GM12891 (cell line): ENCODE data around the gene XPA.

Experiments used
- DNase-seq: peaks from one replicate; pipeline ENCODE4 v3.0.0; 2011; ENCODE audit warnings: low spot score; ENCODE audit not compliant: insufficient read length
- FAIRE-seq: peaks from 2 replicates; lab custom pipeline; 2011; peaks lifted over from hg19 to GRCh38; lab: Jason Lieb, UNC
- PAX5 ChIP-seq: IDR thresholded peaks from 2 replicates; pipeline ENCODE4 v1.6.1; 2011; ENCODE audit warnings: low read length, moderate library complexity, mild to moderate bottlenecking; ENCODE audit not compliant: insufficient read depth, severe bottlenecking
- POLR2A ChIP-seq: IDR thresholded peaks from 2 replicates; pipeline ENCODE4 v1.6.1; 2011; ENCODE audit warnings: low read depth, low read length, control low read depth
- POLR2AphosphoS5 ChIP-seq: IDR thresholded peaks from 2 replicates; pipeline ENCODE4 v1.6.1; 2011; ENCODE audit warnings: low read depth, low read length, control low read depth
- POU2F2 ChIP-seq: IDR thresholded peaks from 2 replicates; pipeline ENCODE4 v1.6.1; 2011; ENCODE audit warnings: low read depth, mild to moderate bottlenecking, control low read depth, low read length, moderate library complexity
- SPI1 ChIP-seq: IDR thresholded peaks from 2 replicates; pipeline ENCODE4 v1.6.1; 2011; ENCODE audit warnings: low read depth, low read length, control low read depth
- TAF1 ChIP-seq: IDR thresholded peaks from 2 replicates; pipeline ENCODE4 v1.6.1; 2011; ENCODE audit warnings: low read depth, low read length, control low read depth

XPA gene

DNA sequence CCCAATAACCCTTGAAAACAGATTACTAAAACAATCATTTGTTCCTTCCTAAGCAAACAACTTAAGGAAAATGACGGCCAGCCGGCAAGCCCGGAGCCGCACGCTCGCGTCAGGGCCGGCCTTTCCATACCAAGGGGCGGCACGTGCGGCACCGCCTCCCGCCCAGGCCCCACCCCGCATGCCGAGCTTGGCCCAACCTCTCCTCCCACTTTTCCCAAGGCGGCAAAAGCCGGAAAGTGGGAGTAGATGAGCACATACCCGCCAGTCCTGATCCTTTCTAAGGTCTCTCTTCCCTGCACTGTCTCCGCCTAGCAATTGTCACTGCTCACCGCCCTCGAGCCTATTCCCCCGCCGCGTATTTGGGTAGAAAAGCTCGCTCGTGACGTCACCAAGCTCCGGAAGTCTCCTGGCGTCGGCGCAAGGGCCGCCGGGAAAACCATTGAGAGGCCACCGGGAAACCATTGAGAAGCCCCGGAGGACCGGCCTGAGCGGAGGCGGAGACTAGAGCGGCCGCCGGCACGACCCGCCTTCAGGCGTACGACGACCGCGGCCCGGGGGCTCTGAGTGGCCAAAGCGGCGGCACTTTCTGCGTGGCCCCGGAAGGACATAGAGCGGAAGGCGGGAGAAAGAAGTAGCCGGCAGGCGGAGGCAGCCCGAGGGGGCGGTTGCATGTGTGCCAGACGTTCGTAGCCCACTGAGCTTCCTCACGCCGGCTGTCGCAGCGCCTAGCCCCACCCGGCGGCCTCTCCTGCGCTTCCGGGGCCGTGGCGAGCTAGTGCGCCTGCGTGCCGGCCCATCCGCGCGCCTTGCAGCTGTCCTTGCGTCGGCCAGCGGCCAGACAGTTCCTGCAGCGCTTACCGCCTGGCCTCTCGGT, 63.9 kb downstream of the XPA start, which contains the start of the genes NCBP1 and TSTD2:
TSS of gene NCBP1 (plus strand) at position 837 of the 874 bp plus-strand sequence. CDS start 61 bp downstream, outside the sequence.
TSS of gene TSTD2 (minus strand) at position 384 of the 874 bp plus-strand sequence. CDS start 5,806 bp downstream, outside the sequence.
- peak; percentile 82 for DNase-seq
- no peak for TF ChIP-seq POU2F2
- TF ChIP-seq POLR2A, result peak; percentile 49
- no peak for TF ChIP-seq SPI1
- TF ChIP-seq PAX5, result peak; percentile 19
- peak; percentile 81 for TF ChIP-seq POLR2AphosphoS5
- TF ChIP-seq TAF1, result peak; percentile 73; the same call in 1 of the 2 replicates
- peak; percentile 97 for FAIRE-seq

DNA sequence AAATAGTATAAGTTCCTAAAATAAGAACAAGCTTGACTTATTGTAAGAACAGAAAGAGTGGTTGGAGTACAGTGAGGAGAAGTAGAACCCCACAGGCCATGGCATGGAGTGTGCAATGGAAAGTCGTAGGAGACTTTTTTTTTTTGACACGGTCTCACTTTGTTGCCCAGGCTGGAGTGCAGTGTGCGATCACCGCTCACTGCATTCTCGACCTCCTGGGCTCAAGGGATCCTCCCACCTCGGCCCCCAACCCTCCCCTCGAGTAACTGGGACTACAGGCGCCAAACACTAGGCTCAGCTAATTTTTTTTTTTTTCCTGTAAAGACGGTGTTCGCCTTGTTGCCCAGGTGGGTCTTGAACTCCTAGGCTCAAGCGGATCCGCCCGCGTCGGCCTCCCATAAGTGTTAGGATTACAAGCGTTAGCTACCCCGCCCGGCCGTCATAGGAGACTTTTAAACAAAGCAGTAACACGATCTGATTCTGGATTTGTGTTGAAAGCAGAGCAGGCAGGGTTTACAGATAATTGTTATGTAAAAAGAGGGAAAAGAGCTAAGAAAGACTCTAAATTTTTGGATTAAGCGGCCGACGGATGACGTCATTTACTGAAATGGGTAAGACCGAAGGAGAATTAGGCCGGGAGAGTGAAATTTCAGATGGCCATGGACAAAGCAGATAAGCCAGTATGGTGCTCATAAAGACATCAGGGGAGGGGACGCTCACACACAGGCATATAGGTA, 64.7 kb downstream of the XPA start:
- FAIRE-seq (peak; percentile 20), DNase-seq (no peak)
- TF ChIP-seq POLR2AphosphoS5 (no peak), POLR2A (no peak), SPI1 (no peak), PAX5 (no peak), POU2F2 (no peak), TAF1 (no peak)

DNA sequence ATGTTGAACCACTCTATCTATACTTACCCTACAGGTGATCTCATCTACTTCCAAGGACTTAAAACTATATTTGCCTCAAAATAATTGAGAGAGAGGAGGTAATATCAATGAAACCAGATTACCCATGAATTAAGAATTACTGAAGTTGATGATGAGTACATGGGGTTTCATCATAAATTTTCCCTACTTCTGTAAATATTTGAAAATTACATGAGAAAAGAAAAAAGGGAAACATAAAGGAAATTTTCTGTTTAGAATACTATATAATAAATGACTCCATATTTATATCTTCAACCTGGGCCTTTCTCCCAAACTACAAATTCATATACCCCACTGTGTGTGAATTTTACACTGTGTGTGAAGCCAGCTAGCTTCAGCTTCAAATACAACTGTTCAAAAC, 66.5 kb downstream of the XPA start:
- FAIRE-seq (no peak), DNase-seq (no peak)
- TF ChIP-seq POU2F2 (no peak), TAF1 (no peak), POLR2A (no peak), PAX5 (no peak), POLR2AphosphoS5 (no peak), SPI1 (no peak)

DNA sequence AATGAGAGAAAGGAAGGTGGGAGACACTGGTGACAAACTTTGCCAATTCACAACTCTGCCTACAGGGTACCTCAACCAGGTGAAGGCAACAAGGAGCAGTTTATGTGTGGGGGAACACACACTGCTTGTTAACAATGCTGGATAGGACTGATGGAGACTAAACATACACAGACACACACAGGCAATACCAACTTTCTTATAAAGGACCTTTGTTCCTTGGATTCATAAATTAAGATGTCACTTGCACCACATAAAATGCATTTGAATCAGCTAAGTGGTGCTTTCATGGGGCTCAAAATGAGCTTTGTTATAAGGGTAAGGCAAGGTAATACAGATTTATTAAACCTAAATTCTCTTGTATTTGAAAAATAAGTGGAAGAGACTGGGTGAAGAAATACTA, 68.0 kb downstream of the XPA start:
- no peak for TF ChIP-seq PAX5
- no peak for TF ChIP-seq SPI1
- TF ChIP-seq POLR2A, result no peak
- no peak for TF ChIP-seq POLR2AphosphoS5
- no peak for TF ChIP-seq TAF1
- no peak for TF ChIP-seq POU2F2

DNA sequence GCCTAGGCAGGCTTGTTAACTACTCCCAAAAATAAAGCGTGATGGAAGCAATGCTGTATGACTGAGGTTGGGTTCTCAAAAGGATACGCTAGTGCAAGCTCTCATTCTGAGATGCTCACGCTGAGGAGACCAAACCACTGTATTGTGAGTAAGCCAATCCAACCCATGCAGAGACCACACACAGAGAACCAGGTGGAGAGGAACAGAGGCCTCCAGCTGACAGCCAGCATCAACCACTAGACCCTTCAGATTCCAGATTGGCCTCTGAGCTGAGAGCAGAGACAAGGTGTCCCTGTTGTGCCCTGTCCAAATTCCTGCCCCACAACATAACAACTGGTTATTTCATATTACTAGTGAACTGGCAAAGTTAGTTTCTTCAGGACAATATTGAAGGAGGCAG, 68.5 kb downstream of the XPA start:
- TF ChIP-seq TAF1, result no peak
- no peak for TF ChIP-seq SPI1
- TF ChIP-seq POLR2AphosphoS5, result no peak
- TF ChIP-seq POLR2A, result no peak
- no peak for TF ChIP-seq PAX5
- TF ChIP-seq POU2F2, result no peak
- no peak for DNase-seq
- FAIRE-seq, result no peak

More for the DNA sequence above, 68.0 kb downstream of the XPA start:
- DNase-seq, result no peak
- no peak for FAIRE-seq

DNA sequence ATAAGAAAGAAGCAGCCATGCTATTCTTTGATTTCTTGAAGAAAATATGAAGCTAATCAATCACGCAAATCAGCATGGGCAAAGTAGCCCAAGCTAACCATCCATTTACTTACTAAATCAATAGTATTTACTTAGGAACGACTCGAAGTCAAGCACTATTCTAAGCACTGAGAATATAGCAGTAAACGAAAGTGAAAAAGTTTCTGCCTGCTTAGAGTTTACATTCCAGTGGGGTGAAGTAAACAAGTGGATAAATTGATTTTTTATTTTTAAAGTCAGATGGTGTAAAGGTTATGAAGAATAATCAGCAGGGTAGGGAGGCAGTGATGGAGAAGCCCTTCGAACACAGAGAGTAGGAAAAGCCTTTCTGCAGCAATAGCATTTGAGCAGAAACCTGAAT, 69.5 kb downstream of the XPA start:
- FAIRE-seq (no peak), DNase-seq (no peak)
- no peak for TF ChIP-seq SPI1
- no peak for TF ChIP-seq TAF1
- no peak for TF ChIP-seq POU2F2
- no peak for TF ChIP-seq PAX5
- no peak for TF ChIP-seq POLR2AphosphoS5
- TF ChIP-seq POLR2A, result no peak

DNA sequence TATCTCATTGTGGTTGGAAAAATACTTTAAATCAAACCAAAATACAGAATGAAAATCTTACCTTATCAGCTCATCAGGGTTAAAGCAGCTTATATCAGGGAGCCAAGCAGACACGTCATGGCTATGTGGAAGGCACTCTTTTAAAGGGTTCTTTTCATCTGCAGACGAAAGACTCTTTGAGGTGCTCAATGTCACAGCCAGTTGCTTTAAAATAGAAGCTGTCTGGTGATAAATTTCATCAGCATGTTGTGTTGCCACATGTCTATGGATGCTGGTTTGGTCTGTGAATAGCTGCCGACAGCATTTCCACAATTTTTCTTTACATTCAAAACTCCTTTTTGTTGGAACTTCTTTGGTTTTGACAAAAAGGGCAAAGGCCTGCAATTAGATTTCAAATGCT, 71.5 kb downstream of the XPA start:
- TF ChIP-seq PAX5 (no peak), SPI1 (no peak), TAF1 (no peak), POLR2AphosphoS5 (no peak), POU2F2 (no peak), POLR2A (no peak)
- DNase-seq (no peak), FAIRE-seq (no peak)
